GM21447 (cell line): ENCODE results near the gene TNFRSF11A.

Experiments
- ATAC-seq: cut with Tn5 transposase; IDR thresholded peaks from one replicate; pipeline ENCODE4 v1.9.1; 2021; ENCODE audit not compliant: unreplicated experiment

Gene TNFRSF11A

DNA sequence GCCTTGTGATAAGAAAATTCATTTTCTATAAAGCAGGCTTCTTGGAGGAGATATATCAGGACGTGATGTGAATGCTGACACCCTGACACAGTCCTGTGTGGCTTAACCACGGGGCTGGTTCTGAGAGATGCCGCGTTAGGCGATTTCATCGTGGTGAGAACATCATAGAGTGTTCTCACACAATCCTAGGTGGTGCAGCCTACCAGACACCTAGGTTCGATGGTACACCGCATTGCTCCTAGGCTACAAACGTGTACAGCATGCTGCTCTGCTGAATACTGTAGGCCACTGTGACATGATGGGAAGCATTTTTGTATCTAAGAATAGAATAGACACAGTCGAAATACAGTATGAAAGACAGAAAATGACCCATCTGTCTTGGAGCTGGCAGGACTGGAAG, 82.5 kb downstream of the TNFRSF11A start:
- no peak for ATAC-seq

DNA sequence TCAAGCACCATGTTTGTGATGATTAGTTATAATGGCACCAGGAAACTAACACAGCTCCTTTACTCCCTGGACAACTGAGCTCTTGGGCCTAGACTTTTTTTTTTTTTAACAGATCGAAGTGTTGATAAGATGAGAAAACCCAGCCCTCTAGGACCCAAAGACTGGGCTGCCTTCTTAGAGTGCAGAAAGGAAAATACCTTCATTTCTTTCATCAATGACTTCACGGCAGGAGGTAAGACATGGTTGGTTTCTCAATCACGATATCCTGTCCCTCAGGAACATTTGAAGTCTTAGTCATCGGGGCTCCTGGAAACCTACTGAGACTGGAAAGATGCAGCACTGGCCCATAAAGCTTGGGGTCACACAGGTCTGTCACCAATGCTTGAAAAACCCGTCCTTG, 84.7 kb downstream of the TNFRSF11A start:
- ATAC-seq = no peak

DNA sequence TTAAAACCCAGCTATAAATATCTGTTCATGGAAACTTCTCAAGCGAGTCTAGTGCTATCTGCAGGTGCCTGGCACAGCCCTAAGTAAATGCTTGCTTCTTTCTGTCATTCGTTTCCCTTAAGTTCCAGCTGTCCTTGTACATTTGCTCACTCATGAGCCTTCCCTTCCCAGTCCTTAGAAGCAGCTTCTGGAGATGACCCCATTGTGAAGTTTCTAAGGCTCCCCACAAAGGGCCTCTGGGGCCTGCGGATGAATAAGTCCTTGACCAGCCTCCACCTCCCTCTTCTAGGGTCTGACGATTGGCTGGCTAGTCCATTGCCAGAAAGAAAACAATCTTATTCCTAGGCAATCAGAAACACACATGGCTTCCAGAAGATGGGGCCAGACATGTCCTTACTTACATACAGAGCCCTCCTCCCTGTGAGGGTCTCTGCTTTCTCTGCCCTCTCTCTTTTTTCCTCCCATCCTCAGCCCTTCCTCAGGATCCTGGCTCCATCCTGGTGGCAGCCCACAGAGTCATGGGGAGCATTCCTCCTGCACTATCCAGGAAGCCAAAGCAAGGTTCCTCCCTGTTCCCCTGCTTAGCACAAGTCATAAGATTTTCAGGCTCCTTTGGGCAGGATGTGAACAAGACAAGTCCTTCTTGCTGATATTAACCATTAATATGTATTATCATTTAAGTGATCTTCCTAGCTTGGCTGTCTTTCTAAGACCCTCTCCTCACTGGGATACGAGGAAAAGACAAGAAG, 87.3 kb downstream of the TNFRSF11A start:
- no peak for ATAC-seq

GRCh38 chr18:62413206-62413605, 88.1 kb downstream of the TNFRSF11A start:
- no peak for ATAC-seq

DNA sequence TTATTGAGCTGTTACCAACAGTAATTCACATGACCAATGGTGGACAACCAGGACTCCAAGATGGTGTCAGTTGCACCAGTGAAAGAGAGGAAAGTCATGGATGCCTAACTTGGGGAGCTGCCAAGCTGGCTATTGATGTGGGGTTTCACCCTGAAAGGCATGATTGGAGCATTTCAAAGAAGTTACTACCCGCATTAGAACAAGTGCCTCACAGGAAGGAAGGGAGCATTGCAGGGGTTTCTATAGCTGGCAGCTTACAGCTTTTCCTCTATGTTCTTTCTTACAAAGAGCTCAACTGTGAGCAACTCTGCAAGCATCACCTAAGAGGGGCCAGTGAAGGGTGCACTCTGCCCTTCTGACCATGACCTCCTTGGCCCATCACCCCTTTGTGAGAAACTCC, 93.1 kb downstream of the TNFRSF11A start:
- no peak for ATAC-seq

GRCh38 chr18:62420151-62420512, 95.0 kb downstream of the TNFRSF11A start:
- no peak for ATAC-seq

DNA sequence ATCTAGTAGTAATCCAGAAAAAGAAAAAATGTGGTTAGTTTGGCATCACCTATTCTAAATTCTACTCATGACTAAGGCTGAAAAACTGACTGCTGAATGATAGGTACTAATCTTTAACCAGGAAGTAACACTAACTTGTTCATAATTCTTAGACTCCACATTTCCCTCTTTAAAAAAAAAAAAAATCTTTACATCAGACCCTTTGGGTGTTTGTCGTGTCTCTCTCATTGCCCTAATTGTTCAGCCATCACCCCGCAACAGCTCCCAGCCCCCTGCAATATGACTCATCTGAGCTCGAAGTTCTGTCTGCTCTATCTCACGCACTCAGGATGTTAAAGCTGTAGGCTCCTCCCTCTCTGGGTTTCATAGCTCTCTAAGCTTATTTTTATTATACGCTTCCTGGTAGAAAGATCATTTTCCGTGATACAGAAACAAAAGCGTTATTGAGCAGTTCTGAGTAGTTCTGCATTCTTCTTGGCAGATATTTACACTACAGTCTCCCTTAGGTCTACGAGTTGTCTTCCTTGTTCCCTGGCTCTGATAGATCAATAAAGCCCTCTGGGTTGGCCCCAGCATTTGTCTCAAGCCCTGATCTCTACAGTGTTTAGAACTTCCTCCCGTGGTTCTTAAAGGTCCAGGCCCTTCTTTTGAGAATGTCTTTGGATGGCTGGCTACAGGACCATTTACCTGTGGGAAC, 95.6 kb downstream of the TNFRSF11A start:
- peak; percentile 94 for ATAC-seq

- no peak for ATAC-seq
Observed at GRCh38 chr18:62425465-62426190, 100.5 kb downstream of the TNFRSF11A start.

DNA sequence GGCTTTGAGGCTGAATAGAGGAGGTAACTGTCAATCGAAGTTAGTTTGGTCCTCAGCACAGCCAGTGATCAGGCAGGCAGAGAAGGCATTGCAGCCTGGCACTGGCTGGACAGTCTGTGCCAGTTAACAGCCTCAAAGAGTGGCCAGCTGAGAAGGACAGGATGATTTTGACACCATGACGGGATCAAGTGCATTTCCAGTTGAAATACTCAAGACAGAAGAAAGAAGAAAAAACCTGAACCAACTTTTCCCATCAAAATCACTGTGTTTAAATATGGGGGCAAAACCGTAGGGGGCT, 101.0 kb downstream of the TNFRSF11A start:
- no peak for ATAC-seq

- no peak for ATAC-seq
Observed at GRCh38 chr18:62432176-62432575, 107.1 kb downstream of the TNFRSF11A start.

DNA sequence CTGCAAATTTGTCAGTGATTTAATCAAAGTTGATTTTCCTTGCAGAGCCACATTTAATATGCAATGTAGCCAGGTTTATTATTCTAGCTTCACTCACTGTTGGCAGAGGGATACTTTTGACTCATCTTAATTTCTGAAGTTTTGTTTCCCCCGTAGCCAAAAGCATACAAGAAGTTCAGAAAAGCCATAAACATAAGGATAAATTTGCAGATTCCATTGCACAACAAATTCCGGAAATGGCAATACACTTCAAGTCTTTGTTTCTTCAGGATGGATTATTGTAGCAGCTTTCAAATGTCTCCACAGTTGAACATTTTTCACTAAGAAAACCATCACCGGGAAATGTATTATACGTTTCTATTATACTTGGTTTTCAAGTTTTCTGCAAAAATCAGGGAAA, 109.7 kb downstream of the TNFRSF11A start:
- ATAC-seq = no peak

- no peak for ATAC-seq
Observed at GRCh38 chr18:62435435-62436031, 110.4 kb downstream of the TNFRSF11A start.

DNA sequence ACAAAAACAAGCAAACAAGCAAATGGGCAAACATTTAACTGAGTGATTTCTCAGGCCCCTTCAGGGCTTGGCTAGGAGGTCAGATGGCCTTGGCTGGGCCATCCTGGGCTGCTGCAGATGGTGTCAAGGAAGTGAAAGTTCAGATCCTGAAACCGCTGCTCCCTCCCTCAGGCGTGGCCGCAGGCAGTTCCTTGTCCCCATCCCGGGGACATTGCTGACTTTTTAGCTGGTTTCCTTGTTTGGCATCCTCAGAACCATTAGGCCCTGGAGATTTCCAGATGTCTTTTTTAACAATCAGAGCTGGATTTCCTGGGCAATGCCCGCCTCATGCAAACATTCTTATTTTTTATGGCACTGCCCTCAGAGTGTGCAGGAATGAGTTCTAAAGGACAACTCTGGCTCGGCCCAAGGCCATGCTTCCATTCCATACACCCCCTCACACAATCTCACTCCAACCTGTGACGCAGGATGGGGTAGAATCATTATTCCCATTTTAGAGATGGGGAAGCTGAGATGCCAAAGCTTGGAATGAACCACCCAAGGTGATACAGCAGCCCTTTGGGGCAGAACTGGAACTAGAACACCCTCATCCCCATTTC, 111.6 kb downstream of the TNFRSF11A start:
- no peak for ATAC-seq

GRCh38 chr18:62437235-62438017, 112.3 kb downstream of the TNFRSF11A start:
- peak; percentile 83 for ATAC-seq

GRCh38 chr18:62438018-62438329, 112.9 kb downstream of the TNFRSF11A start:
- ATAC-seq = no peak

- ATAC-seq = no peak
Observed at GRCh38 chr18:62438402-62438801, 113.3 kb downstream of the TNFRSF11A start.

GRCh38 chr18:62438866-62439265, 113.8 kb downstream of the TNFRSF11A start:
- no peak for ATAC-seq
